Stimulated activated naive CD8-positive, alpha-beta T cell treated with anti-CD3 and anti-CD28 coated beads, Interleukin-15, amount 100 ng/mL, for 72 hours (primary cell): ENCODE measurements around the gene TTC7B.
A peak's percentile ranks its signal among the peaks of the same experiment; 100 is the strongest.

Source experiments
- ATAC-seq: fragments of 150-1000 bp; cut with Tn5 transposase; 2 replicates; pipeline ENCODE4 v1.10.0; 2021; ENCODE audit warnings: mild to moderate bottlenecking, moderate library complexity
- DNase-seq, 2 donors: peaks; one replicate each; pipeline ENCODE4 v3.0.0; 2021 to 2022
- H3K27ac Mint-ChIP-seq, 2 donors: one replicate each; pipeline ENCODE4 v1.8.0; 2022; ENCODE audit warnings: mild to moderate bottlenecking in 2 of 2, mixed read lengths in 2 of 2, moderate library complexity in 2 of 2
- H3K27me3 Mint-ChIP-seq: one replicate; pipeline ENCODE4 v1.8.0; 2022; ENCODE audit warnings: mixed read lengths
- H3K4me1 Mint-ChIP-seq: one replicate; pipeline ENCODE4 v1.8.0; 2022; ENCODE audit warnings: mild to moderate bottlenecking, mixed read lengths
- H3K4me3 Mint-ChIP-seq, 2 donors: one replicate each; pipeline ENCODE4 v1.8.0; 2022; ENCODE audit warnings: mild to moderate bottlenecking in 2 of 2, mixed read lengths in 2 of 2, moderate library complexity in 1 of 2
- H3K9me3 Mint-ChIP-seq, 2 donors: one replicate each; pipeline ENCODE4 v1.8.0; 2022; ENCODE audit warnings: mixed read lengths in 2 of 2

The TTC7B gene

DNA sequence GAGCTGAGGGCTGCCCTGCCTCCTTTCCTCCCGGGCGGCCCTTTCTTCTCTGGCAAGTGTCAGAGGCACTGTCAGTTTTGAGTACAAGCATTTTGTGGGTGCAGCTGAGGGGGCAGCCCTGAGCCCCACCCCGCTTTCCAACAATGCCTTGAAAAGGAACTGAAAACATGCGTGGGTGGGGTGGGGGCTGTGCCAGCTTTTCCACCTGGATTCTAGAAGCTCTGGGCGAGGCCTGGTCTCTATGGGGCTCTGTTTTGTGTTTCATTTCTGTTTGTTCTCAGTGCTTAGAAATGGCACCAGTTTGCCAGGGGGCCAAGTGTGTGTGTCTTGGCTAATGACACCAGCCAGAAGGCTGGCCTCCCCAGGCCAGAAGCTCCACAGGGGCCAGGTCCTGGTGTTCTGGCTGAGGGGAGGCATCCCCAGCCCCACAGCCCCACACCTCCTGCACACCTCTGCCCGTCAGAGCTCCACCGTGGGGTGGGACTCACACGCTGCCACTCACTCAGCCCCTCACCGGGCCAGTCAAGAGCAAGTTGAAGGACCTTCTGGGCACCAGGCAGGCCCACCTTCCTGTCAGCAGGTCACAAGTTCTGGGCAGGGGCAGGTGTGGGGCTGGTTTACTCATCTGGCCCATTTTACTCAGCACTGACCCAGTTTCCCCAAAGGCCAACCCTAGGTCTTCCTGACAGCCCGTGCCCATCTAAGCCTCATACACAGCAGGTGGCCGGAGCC, 264.3 kb downstream of the TTC7B start:
- Mint-ChIP-seq H3K27me3 (no peaks in the 10 kb centered on the region), H3K4me3 (no peak overlapping the region), H3K27ac (no peak overlapping the region), H3K4me1 (no peaks in the 10 kb centered on the region), H3K9me3 (no peaks in the 10 kb centered on the region)
- DNase-seq (no peak), ATAC-seq (peak; percentile 31)

DNA sequence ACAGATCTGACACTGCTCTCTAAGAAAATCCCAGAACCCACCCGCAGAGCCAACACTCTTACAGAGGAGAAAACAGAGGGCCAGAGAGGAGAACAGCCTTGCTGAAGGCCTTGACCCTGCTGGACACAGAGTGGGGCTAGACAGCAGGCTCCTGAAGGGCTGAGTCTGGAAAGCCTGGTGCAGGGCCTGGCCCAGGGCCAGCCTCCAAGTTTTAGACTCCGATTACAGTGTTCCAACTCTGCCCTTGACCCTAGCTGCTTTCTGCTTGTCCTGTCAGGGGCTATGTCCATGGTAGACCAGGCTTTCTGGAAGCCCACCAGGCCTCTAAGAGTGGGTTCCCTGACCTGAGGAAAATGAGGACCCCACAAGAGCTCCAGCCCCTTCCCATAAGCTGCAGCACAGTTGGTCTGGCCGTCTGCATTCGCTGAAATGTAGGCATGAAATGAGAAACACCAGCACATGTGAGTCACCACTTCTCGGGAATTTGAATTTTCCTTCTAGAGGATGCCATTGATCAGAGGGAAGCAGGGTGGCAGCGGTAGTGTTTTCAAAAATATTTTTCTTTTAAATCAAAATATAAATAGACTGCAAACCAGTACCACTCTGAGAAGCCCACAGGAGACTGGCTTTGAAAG, 265.0 kb downstream of the TTC7B start:
- no peak overlapping the region for H3K27ac Mint-ChIP-seq
- H3K27me3 Mint-ChIP-seq, result no peaks in the 10 kb centered on the region
- ATAC-seq, result no peak

DNA sequence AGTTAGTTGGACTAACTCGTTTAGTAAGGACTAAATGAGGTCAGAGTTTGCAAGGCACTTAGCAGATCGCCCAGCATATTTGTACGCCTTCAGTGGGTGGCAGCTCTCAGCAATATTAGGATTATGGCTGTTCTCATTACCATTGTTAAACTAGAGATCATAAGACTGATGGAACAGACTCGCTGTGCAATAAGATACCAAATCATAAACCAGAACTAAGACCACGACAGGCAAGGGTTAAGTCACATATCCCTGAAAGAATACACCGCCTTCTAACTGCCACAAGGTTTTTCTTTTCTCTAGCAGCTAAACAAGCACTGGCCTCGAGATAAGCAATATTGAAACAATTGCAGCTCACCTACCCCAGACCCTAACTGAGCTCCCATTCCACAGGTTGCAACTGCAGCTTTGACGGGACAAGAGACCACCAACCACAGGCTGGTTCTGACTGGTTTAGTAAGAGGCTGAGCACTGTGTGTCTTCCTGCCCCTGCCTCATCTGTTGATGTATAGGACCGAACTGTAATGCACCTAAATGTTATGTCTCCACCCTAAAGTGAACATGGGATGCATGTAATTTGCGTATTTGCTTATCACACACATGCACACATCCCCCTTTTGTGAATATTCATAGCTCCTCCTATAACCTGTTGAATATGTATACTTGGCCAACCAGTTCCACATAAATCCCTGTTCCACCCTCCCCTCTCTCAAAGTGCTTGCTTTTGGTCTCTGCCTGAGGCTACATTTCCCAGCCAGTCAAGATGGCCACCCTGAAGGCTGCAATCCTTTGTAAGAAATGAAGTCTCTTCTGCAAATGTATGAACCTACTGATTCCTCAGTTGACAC, 266.2 kb downstream of the TTC7B start:
- ATAC-seq (no peak), DNase-seq (no peak)
- Mint-ChIP-seq H3K27me3 (no peaks in the 10 kb centered on the region), H3K4me3 (no peak overlapping the region), H3K27ac (no peak overlapping the region), H3K4me1 (no peaks in the 10 kb centered on the region), H3K9me3 (no peaks in the 10 kb centered on the region)

More for the DNA sequence above, 265.0 kb downstream of the TTC7B start:
- Mint-ChIP-seq H3K9me3 (no peaks in the 10 kb centered on the region), H3K4me3 (no peak overlapping the region), H3K4me1 (no peaks in the 10 kb centered on the region)
- no peak for DNase-seq

DNA sequence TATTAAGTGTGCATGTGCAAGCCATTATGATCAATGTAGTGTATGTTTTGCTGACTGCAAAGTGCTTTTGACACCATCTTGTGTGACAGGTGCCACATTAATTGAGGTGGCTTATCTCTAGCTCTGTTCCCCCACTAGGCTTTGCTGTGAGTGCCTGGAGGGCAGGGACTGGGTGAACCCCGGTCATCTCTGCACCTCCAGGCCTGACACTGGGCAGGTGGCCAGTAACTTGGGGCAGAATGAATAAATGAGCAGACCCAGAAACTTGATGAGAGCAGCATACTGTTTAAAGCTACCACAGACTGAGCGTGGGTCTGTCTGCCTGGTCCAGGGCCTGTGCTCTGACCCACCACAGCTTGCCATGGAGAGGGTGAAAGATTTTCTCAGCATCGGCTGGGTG, 267.8 kb downstream of the TTC7B start:
- DNase-seq, result no peak
- no peak for ATAC-seq
- Mint-ChIP-seq H3K4me3 (no peak overlapping the region), H3K9me3 (no peaks in the 10 kb centered on the region), H3K27me3 (no peaks in the 10 kb centered on the region), H3K4me1 (no peaks in the 10 kb centered on the region), H3K27ac (no peak overlapping the region)

DNA sequence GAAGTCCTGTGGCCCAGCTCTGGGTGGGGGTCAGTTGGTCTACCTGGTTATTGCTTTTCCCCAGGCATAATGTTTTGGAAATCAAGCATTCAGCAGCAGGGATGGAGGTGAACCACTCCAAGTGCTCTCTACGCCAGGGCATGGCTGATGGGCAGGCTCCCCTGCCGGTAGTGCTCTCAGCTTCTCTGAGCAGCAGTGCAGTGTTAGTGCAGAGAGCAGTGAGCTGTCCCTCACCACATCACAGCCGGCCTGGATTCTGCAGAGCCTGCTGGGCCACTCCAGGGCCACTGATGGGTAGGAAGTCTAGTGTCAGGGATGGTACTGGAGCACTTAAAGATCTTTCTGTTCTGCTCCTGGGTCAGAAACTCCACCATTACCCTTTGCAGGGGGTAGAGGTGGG, 268.3 kb downstream of the TTC7B start:
- H3K4me1 Mint-ChIP-seq, result no peaks in the 10 kb centered on the region
- no peak overlapping the region for H3K27ac Mint-ChIP-seq
- no peaks in the 10 kb centered on the region for H3K27me3 Mint-ChIP-seq
- H3K4me3 Mint-ChIP-seq, result no peak overlapping the region
- H3K9me3 Mint-ChIP-seq, result no peaks in the 10 kb centered on the region
- DNase-seq, result no peak
- ATAC-seq, result no peak

DNA sequence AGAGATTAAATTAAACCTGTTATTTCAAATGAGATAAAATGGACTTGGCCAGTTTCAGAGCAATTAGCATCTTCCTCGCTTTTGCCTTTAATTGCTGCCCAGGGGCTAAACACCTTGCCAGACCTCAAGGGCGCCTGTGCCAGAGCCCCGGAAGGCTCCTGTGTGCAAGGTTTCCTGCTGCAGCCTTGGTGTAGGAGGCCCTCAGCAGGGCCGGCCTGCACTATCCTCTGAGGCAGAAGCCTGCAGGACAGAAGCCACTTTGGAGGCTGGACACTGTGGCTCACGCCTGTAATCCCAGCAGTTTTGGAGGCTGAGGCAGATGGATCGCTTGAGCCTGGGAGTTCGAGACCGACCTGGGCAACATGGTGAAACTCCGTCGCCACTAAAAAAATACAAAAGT, 269.0 kb downstream of the TTC7B start:
- DNase-seq, result no peak
- no peak for ATAC-seq
- no peak overlapping the region for H3K27ac Mint-ChIP-seq
- no peaks in the 10 kb centered on the region for H3K9me3 Mint-ChIP-seq
- H3K27me3 Mint-ChIP-seq, result no peaks in the 10 kb centered on the region
- no peaks in the 10 kb centered on the region for H3K4me1 Mint-ChIP-seq
- H3K4me3 Mint-ChIP-seq, result no peak overlapping the region

DNA sequence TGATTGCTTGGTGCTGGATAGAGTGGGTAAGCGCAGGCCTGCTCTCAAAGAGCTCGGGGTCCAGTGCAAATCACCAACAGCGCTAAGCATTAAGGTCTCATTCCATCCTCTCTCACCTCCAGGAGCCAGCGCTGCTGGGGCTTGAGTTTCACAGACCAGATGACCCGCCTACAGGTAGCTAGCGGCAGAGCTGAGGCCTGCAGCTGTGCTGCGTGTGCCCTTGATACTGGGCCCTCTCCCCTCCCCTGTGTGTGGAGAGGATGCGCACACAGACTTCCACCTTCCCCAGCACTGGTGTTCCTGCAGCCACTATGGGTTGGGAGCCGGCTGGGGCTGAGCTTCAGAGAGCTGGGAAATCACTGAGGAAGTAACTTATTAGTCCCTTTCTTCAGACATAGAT, 269.5 kb downstream of the TTC7B start:
- H3K27ac Mint-ChIP-seq, result no peak overlapping the region
- no peaks in the 10 kb centered on the region for H3K4me1 Mint-ChIP-seq
- no peak overlapping the region for H3K4me3 Mint-ChIP-seq
- H3K9me3 Mint-ChIP-seq, result no peaks in the 10 kb centered on the region
- no peak for DNase-seq
- no peak for ATAC-seq
- H3K27me3 Mint-ChIP-seq, result no peaks in the 10 kb centered on the region

DNA sequence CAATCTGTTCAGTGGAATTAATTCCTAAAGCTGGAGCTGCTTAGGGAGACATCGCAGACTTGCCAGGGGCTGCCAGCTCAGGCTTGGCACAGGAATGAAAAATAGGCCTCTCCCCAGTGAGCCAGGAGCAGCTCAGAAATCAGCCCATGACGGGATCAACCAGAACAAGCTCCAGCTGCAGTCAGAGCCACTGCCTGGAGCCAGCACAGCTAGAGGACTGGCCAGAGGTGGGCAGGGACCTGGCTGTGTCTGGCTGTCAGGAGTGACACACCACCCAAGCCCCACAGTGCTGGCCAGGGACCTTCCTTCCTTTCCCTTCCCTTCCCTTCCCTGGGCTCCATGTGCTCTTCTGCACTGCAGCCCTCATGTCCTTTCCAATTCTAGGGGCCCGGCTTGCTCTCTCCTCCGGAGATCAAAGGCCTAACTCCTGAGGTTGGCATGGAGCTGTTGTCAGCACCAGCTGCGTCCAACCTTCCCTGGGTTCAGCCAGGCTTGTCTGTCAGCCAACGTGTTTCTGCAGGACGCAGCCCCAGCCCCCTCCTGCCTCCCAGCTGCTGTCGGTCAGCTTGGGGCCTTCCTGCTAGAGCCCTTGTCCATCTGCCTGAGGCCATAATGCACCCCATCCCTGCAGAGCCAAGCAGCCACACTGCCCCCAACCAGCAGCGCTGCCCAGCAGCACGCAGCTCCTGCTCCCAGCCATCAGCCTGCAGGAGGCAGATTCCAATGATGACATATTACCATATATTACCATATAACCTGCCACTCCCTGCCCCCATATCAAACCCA, 270.1 kb downstream of the TTC7B start:
- H3K4me3 Mint-ChIP-seq, result no peak overlapping the region
- H3K9me3 Mint-ChIP-seq, result no peaks in the 10 kb centered on the region
- DNase-seq (no peak), ATAC-seq (no peak)
- H3K27me3 Mint-ChIP-seq, result no peaks in the 10 kb centered on the region
- no peaks in the 10 kb centered on the region for H3K4me1 Mint-ChIP-seq
- H3K27ac Mint-ChIP-seq, result no peak overlapping the region

DNA sequence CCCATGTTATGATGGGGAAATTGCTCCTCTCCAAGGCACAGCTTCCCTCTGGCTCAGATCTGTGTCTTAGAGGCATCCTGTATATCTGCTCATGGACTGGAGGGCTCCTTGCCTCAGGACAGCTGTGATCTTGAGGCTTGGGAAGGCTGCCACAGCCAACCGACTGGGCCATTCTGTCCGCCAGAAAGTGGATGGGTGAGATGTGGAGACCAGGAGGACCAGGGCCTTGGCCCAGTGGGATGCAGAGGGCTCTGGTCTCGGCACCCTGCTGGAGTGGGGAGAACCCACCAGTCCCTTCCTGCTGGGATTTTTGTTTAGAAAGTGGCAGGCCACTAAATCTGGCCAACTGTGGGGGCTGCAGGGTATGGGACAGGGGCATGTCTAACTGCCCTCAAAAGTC, 270.8 kb downstream of the TTC7B start:
- no peak for ATAC-seq
- Mint-ChIP-seq H3K27me3 (no peaks in the 10 kb centered on the region), H3K9me3 (no peaks in the 10 kb centered on the region), H3K4me1 (no peaks in the 10 kb centered on the region), H3K27ac (no peak overlapping the region), H3K4me3 (no peak overlapping the region)
- no peak for DNase-seq

DNA sequence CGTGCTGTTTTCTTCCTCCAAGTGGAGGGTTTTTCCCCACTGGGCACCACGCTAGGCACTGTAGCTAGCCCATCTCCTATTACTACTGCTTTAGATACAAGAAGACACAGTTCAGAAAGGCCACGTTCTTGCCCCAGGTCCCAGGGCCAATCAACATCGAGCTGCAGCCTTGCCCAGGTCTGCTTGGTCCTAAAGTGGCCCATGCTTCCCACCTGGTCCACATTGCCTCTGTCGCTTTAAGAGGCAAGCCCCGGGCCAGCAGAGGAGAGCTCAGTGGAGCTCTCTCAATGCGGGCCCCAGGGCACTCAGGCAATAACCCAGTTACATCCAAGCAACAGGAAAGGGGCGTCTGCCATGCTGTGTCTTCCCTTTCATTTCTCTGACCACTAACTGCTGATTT, 271.3 kb downstream of the TTC7B start:
- no peak overlapping the region for H3K4me3 Mint-ChIP-seq
- DNase-seq (no peak), ATAC-seq (no peak)
- H3K9me3 Mint-ChIP-seq, result no peaks in the 10 kb centered on the region
- no peaks in the 10 kb centered on the region for H3K27me3 Mint-ChIP-seq
- H3K4me1 Mint-ChIP-seq, result no peaks in the 10 kb centered on the region
- H3K27ac Mint-ChIP-seq, result no peak overlapping the region

DNA sequence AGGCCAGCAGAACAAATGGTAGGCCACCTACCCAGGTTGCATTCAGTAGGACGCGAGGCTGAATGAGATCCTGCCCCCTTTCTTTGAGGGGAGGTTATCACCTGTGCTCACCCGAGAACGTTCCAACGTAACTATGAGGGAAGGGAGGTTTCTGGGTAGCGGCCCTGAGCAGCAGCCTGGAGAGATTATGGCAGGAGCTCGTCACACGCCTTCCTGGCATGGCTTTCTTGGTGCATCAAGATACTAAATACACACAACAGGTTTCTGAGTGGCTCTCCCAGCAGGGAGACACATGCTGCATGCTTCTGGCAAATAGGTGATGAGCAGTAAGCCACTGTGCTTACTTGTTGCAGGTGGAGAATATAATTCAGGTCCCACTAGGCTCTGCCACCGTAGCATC, 271.7 kb downstream of the TTC7B start:
- no peaks in the 10 kb centered on the region for H3K9me3 Mint-ChIP-seq
- H3K4me1 Mint-ChIP-seq, result no peaks in the 10 kb centered on the region
- ATAC-seq (no peak), DNase-seq (no peak)
- no peak overlapping the region for H3K4me3 Mint-ChIP-seq
- no peak overlapping the region for H3K27ac Mint-ChIP-seq
- H3K27me3 Mint-ChIP-seq, result no peaks in the 10 kb centered on the region

DNA sequence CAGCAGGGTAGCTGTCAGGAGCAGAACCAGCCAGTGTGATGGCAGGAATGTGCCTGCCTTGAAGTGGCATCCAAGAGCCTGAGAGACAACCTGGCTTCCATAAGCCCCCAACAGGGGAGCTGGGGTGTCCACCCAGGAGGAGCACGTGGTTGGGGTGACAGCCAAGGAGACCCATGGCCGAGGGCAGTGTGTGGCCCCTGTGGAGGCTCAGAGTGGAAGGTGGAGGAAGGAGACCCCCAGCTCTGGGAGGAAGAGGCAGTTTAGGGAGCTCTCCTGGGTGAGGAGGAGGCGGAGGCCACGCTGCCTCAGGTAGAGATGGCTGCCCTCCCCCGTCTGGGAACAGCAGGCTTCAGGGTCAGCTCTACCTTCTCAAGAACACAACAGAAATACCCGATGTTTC, 272.4 kb downstream of the TTC7B start:
- Mint-ChIP-seq H3K27me3 (no peaks in the 10 kb centered on the region), H3K27ac (peak overlapping the region in 1 of 2 donors; percentile 89), H3K9me3 (no peaks in the 10 kb centered on the region), H3K4me3 (no peak overlapping the region), H3K4me1 (no peaks in the 10 kb centered on the region)
- no peak for ATAC-seq
- no peak for DNase-seq

DNA sequence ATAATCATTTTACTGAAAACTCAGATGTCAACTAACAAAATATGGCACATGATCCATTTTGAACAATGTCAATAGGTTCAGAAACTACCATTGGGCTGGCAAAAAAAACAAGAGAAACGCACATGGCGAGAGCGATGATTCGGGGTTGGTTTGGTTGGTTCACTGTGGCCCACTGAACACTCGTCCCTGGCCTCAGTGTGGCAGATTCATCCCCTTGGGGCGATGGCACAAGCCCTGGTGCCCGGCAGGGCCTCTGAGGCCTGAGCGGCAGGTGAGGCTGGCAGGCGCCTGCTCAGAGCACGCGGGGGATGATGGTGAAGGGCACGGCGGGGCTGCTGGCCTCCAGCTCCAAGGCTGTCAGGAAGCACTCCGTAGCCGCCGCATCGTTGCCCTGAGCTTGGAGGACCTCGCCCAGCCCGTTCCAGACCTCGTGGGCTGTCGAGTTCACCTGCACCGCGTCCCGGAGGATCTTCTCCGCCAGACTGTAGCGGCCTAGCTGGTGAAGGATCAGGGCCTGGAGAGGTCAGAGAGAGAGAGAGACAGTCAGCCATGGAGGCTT, 275.1 kb downstream of the TTC7B start:
- H3K4me3 Mint-ChIP-seq, result no peak overlapping the region
- H3K27me3 Mint-ChIP-seq, result no peaks in the 10 kb centered on the region
- H3K27ac Mint-ChIP-seq, result no peak overlapping the region
- DNase-seq, result no peak
- no peaks in the 10 kb centered on the region for H3K4me1 Mint-ChIP-seq
- no peak for ATAC-seq
- no peaks in the 10 kb centered on the region for H3K9me3 Mint-ChIP-seq

DNA sequence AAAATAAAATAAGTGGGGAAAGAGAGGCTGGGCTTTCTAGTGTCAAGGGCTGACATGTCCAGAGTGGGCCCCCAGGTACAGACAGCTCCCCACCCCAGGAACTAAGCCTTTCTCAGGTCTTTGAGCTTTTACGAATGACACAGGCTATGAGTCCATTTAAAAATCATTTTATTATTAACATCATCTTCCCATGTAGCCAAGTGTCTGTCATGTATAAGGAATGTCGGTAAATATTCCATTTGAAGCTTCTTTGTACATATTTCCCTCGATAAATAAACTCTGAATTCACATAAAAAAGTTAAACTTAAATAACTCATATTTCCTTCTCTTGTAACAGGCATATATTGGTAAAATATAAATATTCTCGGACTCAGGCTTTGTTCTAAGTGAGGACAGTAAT, 275.8 kb downstream of the TTC7B start:
- no peak for DNase-seq
- ATAC-seq, result no peak
- no peak overlapping the region for H3K4me3 Mint-ChIP-seq
- H3K4me1 Mint-ChIP-seq, result no peaks in the 10 kb centered on the region
- H3K27me3 Mint-ChIP-seq, result no peaks in the 10 kb centered on the region
- H3K27ac Mint-ChIP-seq, result no peak overlapping the region
- no peaks in the 10 kb centered on the region for H3K9me3 Mint-ChIP-seq

DNA sequence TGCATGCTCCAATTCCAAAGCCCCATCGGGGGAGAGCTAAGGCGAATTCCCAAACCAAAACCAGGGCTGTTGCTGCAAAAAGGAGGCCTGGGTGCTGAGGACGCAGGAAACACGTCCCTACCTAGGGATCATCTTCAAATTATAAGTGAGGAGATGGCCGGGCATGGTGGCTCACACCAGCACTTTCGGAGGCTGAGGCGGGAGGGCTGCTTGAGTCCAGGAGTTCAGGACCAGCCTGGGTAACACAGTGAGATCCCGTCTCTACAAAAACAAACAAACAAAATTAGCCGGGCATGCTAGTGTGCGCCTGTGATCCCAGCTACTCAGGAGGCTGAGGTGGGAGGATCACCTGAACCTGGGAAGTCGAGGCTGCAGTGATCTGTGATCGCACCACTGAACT, 276.2 kb downstream of the TTC7B start:
- H3K27me3 Mint-ChIP-seq, result no peaks in the 10 kb centered on the region
- DNase-seq (no peak), ATAC-seq (no peak)
- no peak overlapping the region for H3K27ac Mint-ChIP-seq
- no peak overlapping the region for H3K4me3 Mint-ChIP-seq
- H3K9me3 Mint-ChIP-seq, result no peaks in the 10 kb centered on the region
- H3K4me1 Mint-ChIP-seq, result no peaks in the 10 kb centered on the region
